ENCODE measurements around the gene UQCC2.

The UQCC2 gene

GRCh38 chr6:33679761-33680160, 31.7 kb downstream of the UQCC2 start:
- no peak for DNase-seq (ENCODE audit: insufficient read length, low spot score)
- no peak for FAIRE-seq

GRCh38 chr6:33678932-33679490, 32.5 kb downstream of the UQCC2 start:
- no peak for FAIRE-seq

GRCh38 chr6:33678233-33678931, 33.1 kb downstream of the UQCC2 start:
- DNase-seq (ENCODE audit: insufficient read length, low spot score) (no peak), FAIRE-seq (no peak)

More at GRCh38 chr6:33678932-33679490, 32.5 kb downstream of the UQCC2 start:
- DNase-seq (ENCODE audit: insufficient read length, low spot score), result no peak

GRCh38 chr6:33677689-33678088, 33.8 kb downstream of the UQCC2 start:
- no peak for FAIRE-seq
- DNase-seq (ENCODE audit: insufficient read length, low spot score), result no peak

GRCh38 chr6:33677143-33677660, 34.3 kb downstream of the UQCC2 start:
- FAIRE-seq (no peak), DNase-seq (ENCODE audit: insufficient read length, low spot score) (no peak)

- FAIRE-seq, result no peak
- DNase-seq (ENCODE audit: insufficient read length, low spot score), result no peak
Measured at GRCh38 chr6:33676416-33677142, 34.9 kb downstream of the UQCC2 start.

- no peak for DNase-seq (ENCODE audit: insufficient read length, low spot score)
- no peak for FAIRE-seq
Measured at GRCh38 chr6:33675968-33676367, 35.5 kb downstream of the UQCC2 start.

- DNase-seq (ENCODE audit: insufficient read length, low spot score), result no peak
- no peak for FAIRE-seq
Measured at GRCh38 chr6:33673851-33674250, 37.6 kb downstream of the UQCC2 start.

GRCh38 chr6:33672808-33673207, 38.7 kb downstream of the UQCC2 start:
- FAIRE-seq (peak; percentile 89), DNase-seq (ENCODE audit: insufficient read length, low spot score) (peak; percentile 96)

GRCh38 chr6:33671744-33672072, 39.8 kb downstream of the UQCC2 start:
- FAIRE-seq, result no peak
- DNase-seq (ENCODE audit: insufficient read length, low spot score), result no peak

- DNase-seq (ENCODE audit: insufficient read length, low spot score), result no peak
Measured at GRCh38 chr6:33670971-33671743, 40.3 kb downstream of the UQCC2 start.

GRCh38 chr6:33670086-33670660, 41.3 kb downstream of the UQCC2 start:
- FAIRE-seq (peak; percentile 4), DNase-seq (ENCODE audit: insufficient read length, low spot score) (no peak)

More at GRCh38 chr6:33670971-33671743, 40.3 kb downstream of the UQCC2 start:
- FAIRE-seq, result no peak

GRCh38 chr6:33668914-33669313, 42.6 kb downstream of the UQCC2 start:
- FAIRE-seq, result no peak
- DNase-seq (ENCODE audit: insufficient read length, low spot score), result no peak

- FAIRE-seq (no peak), DNase-seq (ENCODE audit: insufficient read length, low spot score) (no peak)
Measured at GRCh38 chr6:33668328-33668727, 43.2 kb downstream of the UQCC2 start.

- DNase-seq (ENCODE audit: insufficient read length, low spot score) (no peak), FAIRE-seq (no peak)
Measured at GRCh38 chr6:33667776-33668175, 43.7 kb downstream of the UQCC2 start.

- no peak for DNase-seq (ENCODE audit: insufficient read length, low spot score)
- FAIRE-seq, result no peak
Measured at GRCh38 chr6:33667072-33667471, 44.4 kb downstream of the UQCC2 start.

- DNase-seq (ENCODE audit: insufficient read length, low spot score) (no peak), FAIRE-seq (no peak)
Measured at GRCh38 chr6:33665957-33666356, 45.5 kb downstream of the UQCC2 start.

GRCh38 chr6:33664506-33665057, 46.9 kb downstream of the UQCC2 start:
- FAIRE-seq (no peak), DNase-seq (ENCODE audit: insufficient read length, low spot score) (no peak)

GRCh38 chr6:33663727-33664449, 47.6 kb downstream of the UQCC2 start:
- DNase-seq (ENCODE audit: insufficient read length, low spot score) (no peak), FAIRE-seq (no peak)

- DNase-seq (ENCODE audit: insufficient read length, low spot score) (no peak), FAIRE-seq (peak; percentile 48)
Measured at GRCh38 chr6:33663028-33663427, 48.5 kb downstream of the UQCC2 start.
